ENCODE measurements around the gene OR4X2. TPM values are rescaled to one million over a fixed set of nuclear protein-coding genes. Genes with fewer than 3 reads are reported as not detected.

Gene OR4X2, protein sequence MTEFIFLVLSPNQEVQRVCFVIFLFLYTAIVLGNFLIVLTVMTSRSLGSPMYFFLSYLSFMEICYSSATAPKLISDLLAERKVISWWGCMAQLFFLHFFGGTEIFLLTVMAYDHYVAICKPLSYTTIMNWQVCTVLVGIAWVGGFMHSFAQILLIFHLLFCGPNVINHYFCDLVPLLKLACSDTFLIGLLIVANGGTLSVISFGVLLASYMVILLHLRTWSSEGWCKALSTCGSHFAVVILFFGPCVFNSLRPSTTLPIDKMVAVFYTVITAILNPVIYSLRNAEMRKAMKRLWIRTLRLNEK
- total RNA-seq (2022; extraction: Qiagen RNA extraction) = not detected in 5 replicates

DNA sequence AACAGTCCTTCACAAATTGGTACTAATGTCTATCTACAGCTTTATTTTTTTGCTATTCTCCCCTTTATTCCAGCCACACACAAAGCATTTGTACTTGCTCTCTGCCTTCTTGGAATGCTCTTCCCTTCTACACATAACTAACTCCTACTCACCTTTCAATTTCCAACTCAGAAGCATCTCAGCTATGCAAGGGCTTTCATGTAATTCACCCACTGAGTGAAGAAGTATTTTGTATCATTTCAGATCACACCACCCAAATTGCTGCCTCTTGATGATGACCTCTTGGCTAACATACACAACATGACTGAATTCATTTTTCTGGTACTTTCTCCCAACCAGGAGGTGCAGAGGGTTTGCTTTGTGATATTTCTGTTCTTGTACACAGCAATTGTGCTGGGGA is at the start of gene OR4X2:
TSS of gene OR4X2 (plus strand) at position 301 of the 400 bp plus-strand sequence. CDS start at position 301, 0 bp downstream.

DNA sequence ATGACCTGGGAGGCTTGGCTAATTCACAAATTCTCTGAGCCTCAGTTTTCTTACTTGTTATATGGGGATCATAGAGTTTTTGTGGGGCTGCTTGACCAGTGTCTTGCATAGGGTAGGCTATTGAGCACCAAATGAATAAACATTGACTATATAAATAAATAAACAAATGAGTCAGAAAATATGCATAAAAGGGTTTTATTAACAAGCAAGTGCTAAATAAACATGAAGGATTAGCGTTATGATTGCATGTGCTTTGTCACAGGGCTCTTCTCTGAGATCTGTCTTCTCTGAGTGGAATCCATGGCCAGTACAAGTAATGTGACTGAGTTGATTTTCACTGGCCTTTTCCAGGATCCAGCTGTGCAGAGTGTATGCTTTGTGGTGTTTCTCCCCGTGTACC is 28.4 kb upstream of the OR4X2 start, which contains the start of gene OR4B1:
TSS of gene OR4B1 (plus strand) at position 301 of the 400 bp plus-strand sequence. CDS start at position 301, 0 bp downstream.

DNA sequence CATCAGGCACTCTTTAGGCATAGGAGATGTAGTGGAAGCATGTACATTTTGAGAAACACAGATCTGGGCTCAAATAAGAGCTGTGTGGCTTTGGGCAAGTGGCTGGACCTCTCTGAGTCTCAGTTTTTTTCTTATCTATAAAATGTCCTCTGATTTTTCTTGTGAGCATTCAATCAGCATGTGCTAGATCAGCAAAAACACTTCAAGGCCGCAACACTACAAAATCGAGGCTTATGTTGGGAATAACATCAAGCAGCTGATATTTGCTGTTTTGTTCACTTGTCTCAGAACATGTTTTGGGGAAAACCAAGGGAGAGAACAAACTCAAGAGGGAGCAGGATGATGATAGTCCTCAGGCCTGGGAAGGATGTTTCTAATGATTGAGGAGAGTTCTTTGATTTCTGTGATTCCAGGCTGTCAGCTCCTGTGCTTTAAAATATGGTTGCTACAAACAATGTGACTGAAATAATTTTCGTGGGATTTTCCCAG is 18.6 kb downstream of the OR4X2 start, which contains the start of gene OR4X1:
TSS of gene OR4X1 (plus strand) at position 439 of the 489 bp plus-strand sequence. CDS start at position 439, 0 bp downstream.

Other genes with a start within 250 kb of the OR4X2 start
- not detected in 5 replicates for gene OR4B1, start 28.3 kb upstream of the OR4X2 start, total RNA-seq (2022; extraction: Qiagen RNA extraction)
- gene OR4X1, start 18.8 kb downstream of the OR4X2 start, total RNA-seq (2022; extraction: Qiagen RNA extraction) = not detected in 5 replicates
- not detected in 5 replicates for gene OR4S1, start 61.1 kb downstream of the OR4X2 start, total RNA-seq (2022; extraction: Qiagen RNA extraction)
- not detected in 5 replicates for gene OR4C3, start 79.8 kb downstream of the OR4X2 start, total RNA-seq (2022; extraction: Qiagen RNA extraction)
- gene OR4C5, start 121.4 kb downstream of the OR4X2 start, total RNA-seq (2022; extraction: Qiagen RNA extraction) = not detected in 5 replicates
- gene OR4A47, start 243.7 kb downstream of the OR4X2 start, total RNA-seq (2022; extraction: Qiagen RNA extraction) = not detected in 5 replicates